ENCODE measurements around the gene CHKA. TPM values are rescaled to one million over a fixed set of nuclear protein-coding genes. Genes with fewer than 3 reads are reported as not detected.

CHKA gene
- total and polyA plus RNA-seq, 2 of the 8 experiments (the other 6 are each of a cell fraction or from before 2014, with no cell fraction given): 61.2 to 86.6 TPM

DNA sequence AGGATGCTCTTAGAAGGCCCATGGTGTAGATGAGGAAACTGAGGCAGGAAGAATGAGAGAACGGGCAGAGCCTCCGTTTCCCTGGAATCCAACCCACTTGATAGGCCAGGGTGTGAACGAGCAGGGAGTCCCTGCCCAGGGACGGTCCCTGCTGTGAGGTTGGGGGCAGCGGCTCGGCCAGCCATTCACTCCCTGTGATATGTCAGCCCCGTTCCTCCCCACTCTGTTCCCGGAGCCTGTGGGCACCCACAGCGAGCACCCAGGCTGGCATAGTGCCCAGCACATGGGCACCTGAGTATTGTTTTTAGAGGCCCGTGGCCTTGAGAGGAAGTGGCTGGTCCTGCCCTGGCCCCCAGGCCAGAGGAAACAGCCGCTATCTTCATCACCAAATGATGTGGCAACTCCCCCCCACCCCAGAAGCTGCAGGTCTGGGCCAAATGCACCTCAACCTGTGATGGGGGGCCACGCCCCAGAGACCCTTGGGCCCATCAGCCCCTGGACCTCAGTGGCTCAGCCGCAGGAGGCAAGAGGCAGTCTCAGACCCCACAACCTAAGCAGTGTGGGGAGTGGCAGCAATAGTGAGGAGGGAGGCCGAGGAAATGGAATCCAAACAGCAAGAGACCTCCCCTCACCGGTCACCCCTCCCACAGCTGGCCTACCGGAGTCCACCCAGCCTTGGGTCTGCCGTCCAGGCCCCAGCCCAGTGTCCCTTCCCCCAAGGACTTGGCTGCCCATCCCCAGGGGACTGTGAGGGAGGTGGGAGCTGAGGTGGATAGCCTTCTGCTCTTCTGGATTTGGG is 108.9 kb downstream of the CHKA start (continued):
- TF ChIP-seq BCL11A (IDR thresholded peaks at IDR 0.05; ENCODE audit: low read depth in 2 of 2, low read length in 2 of 2): no peak
- TF ChIP-seq YY1 (IDR thresholded peaks at IDR 0.05; ENCODE audit: low read depth, low read length): no peak
- TF ChIP-seq, protein P1, sequence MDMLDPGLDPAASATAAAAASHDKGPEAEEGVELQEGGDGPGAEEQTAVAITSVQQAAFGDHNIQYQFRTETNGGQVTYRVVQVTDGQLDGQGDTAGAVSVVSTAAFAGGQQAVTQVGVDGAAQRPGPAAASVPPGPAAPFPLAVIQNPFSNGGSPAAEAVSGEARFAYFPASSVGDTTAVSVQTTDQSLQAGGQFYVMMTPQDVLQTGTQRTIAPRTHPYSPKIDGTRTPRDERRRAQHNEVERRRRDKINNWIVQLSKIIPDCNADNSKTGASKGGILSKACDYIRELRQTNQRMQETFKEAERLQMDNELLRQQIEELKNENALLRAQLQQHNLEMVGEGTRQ (IDR thresholded peaks at IDR 0.05; ENCODE audit: low read length): no peak
- TF ChIP-seq CEBPB (IDR thresholded peaks at IDR 0.05; ENCODE audit: low read depth, low read length): no peak
- TF ChIP-seq POU5F1 (IDR thresholded peaks at IDR 0.05; ENCODE audit: low read depth, low read length): no peak
- no peak for TF ChIP-seq GABPA (IDR thresholded peaks at IDR 0.05; ENCODE audit: borderline replicate concordance, insufficient read depth, low read length)

Data from H1 (cell line).